ENCODE results near the gene DAGLA. TPM values are rescaled to one million over a fixed set of nuclear protein-coding genes. Genes with fewer than 3 reads are reported as not detected.
"Not testable (repeated sequence)": the region's sequence is repeated elsewhere in the genome, so short reads cannot be mapped to it uniquely, and the experiment has no call there.

The DAGLA gene
- total RNA-seq, 1 experiment from 2014 or later = 1.4 TPM

DNA sequence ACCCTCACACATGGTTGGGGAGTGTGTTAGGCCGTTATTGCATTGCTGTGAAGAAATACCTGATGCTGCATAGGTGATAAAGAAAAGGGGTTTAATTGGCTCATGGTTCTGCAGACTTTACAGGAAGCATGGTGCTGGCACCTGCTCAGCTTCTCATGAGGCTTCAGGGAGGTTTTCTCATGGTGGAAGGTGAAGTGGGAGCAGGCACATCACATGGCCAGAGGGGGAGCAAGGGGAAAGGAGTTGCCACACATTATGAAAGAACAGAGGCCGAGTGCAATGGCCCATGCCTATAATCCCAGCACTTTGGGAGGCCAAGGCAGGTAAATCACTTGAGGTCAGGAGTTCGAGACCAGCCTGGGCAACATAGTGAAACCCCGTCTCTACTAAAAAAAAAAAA is 19.2 kb upstream of the DAGLA start:
- DNase-seq (ENCODE audit: low spot score); in situ Hi-C loops (cut with HindIII; ENCODE audit: low sequenced_read_pairs): not testable (repeated sequence)

DNA sequence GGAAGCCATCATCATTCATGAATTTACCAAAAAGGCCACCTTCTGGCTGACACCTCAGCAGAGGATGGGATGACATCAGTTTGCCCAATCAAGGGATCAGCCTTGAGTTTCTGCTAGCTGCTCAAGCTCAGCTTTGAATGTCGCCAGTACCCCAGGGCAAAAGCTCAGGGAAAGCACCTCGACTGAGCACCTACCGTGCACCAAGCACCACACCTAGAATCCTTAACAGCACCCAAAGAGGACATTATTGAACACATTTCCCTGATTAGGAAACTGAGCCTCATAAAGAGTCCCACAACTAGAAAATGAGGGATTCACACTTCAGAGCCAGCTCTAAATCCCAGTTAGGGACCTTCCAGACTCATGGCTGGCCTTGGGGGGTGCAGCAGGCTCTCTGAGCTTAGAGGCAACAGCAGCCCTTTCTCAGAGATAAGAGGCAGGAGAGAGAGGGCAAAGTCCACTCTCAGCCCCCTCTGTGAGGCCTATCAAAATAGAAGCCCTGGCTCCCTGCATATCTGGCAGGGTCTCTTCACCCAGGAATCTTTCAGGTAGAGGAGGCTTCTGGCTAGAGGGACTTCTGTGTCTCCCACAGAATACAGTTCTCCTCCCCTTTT is 13.4 kb upstream of the DAGLA start:
- no peak for DNase-seq (ENCODE audit: low spot score)
- in situ Hi-C loops (cut with HindIII; ENCODE audit: low sequenced_read_pairs) = no loop called here

DNA sequence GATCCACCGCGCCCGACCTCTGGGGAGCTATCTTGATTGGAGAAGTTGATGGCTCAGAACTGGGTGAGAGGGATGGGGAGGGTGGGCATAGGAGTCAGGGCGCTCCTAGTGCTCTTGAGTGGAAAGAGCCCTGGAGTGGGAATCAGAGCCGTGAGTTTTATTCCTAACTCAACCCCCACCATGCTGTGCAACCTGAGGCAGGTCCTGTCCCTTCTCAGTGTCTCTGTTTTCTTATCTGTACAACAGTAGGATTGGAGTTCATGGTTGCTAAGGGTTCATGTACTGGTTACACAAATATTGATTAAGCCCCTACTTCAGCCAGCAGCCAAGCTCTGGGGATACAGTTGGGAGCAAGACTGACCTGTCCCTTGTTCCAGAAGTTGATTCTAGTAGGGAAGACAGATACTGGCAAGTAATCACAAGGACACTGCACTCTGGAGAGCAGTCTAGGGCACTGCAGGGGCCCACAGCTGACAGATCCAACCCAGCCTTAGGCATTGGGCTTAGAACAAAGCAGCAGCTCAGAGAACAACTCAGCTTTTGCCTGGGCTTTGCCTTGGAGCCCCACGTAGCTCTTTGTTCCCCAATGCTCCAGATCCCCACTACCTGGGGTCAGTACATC is 12.4 kb upstream of the DAGLA start:
- in situ Hi-C loops (cut with HindIII; ENCODE audit: low sequenced_read_pairs) = no loop called here
- DNase-seq (ENCODE audit: low spot score) = no peak

DNA sequence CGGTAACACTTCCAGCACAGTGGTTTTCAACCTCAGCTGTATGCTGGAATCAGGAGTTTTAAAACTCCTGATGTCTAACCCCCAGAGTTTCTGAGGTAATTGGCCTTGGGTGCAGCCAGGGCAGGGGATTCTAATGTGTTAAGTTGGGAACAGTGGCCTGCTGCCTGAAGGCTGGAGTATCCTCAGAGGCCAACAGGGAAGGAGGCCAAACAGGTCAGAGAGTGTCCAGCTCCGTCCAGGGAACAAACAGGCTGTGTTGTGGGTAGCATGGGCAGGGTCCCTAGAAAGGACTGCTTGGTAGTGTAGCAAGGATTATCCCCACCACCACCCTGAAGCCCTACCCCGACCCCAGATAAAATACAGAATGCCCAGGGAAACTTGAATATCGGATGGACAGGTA is 10.8 kb upstream of the DAGLA start:
- no peak for DNase-seq (ENCODE audit: low spot score)

DNA sequence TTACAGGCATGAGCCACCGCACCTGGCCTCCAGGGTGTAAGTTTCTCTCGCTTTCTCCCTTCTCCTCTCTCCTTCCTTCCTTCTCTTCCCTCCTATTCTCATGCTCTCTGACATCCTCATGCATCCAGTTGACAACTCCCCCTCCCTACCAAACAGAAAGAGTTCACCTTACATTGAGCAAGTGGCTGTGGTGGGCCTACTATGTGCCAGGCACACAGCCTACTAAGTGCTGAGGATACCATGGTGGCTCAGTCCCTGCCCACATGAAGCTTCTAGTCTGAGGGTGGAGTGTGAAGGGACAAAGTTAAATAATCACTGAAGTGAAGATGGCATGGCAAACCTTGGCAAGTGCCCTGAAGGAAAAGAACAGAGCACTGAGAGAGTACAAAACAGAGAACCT is 9.6 kb upstream of the DAGLA start:
- in situ Hi-C loops (cut with HindIII; ENCODE audit: low sequenced_read_pairs) = no loop called here
- no peak for DNase-seq (ENCODE audit: low spot score)

More for the DNA sequence above, 10.8 kb upstream of the DAGLA start:
- in situ Hi-C loops (cut with HindIII; ENCODE audit: low sequenced_read_pairs) = no loop called here

DNA sequence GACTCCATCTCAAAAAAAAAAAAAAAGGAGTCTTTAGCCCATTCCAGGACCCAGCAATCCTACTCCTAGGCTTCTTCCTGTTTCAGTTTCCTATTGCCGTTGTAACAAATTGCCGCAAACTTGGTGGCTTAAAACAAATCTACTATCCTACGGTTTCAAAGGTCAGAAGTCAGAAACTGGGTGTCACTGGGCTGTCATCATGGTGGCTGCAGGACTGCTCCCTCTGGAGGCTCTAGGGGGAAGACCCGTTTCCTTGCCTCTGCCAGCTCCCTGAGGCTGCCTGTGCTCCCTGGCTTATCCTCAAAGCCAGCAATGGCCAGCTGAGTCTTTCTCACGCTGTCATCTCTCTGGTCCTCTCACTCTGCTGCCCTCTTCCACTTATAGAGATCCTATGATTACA is 8.7 kb upstream of the DAGLA start:
- DNase-seq (ENCODE audit: low spot score) = no peak
- in situ Hi-C loops (cut with HindIII; ENCODE audit: low sequenced_read_pairs) = no loop called here

DNA sequence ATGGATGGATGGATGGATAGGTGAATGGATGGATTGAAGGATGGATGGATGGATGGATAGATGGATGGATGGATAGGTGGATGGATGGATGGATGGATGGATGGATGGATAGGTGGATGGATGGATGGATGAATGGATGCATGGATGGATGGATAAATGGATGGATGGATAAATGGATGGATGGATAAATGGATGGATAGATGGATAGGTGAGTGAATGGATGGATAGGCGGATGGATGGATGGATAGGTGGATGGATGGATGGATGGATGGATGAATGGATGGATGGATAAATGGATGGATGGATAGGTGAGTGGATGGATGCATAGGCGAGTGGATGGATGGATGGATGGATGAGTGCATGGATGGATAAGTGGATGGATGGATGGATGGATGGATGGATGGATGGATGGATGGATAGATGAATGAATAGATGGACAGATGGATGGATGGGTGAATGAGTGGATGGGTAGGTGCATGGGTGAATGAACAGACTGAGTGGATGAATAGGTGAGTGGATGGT is 6.2 kb upstream of the DAGLA start:
- in situ Hi-C loops (cut with HindIII; ENCODE audit: low sequenced_read_pairs); DNase-seq (ENCODE audit: low spot score): not testable (repeated sequence)

DNA sequence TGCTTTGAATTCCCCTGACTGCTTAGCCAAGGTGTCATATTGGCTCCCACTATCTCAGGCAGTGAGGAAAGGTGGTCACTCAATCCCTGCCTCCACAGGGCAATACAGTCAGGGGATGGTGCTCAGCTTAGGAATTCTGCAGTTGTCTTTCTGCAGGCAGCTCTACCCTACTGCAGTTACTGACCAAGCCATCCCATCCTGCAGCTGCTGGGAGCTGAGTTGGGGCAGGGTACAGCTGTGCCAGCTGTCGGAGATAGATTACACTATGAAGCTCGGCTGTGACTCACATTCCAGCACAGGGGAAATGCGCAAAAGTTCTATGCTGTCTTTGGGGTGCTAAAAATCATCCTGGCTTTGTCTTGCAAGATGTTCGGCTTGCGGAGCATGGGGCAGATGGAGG is 4.4 kb upstream of the DAGLA start:
- in situ Hi-C loops (cut with HindIII; ENCODE audit: low sequenced_read_pairs) = no loop called here
- DNase-seq (ENCODE audit: low spot score) = no peak

DNA sequence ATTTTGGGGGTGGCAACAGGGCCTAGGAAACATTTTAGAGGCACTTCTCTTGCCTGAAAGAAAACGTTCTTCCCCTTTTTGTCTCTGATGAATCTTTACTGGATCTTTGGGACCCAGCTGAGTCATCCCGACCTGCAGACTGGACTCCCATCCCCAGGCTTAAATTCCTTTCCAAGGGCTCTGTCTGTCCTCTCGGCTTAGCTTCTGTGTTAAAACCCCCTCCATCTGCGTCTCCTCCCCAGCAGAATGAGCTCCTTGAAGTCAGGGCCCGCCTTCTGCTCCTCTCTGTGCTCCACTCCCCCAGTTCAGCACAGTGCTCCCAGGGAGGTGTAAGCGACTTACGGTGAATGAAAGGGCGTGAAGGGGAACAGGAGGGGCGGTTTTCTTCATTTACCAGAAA is 895 bp upstream of the DAGLA start:
- no peak for DNase-seq (ENCODE audit: low spot score)
- in situ Hi-C loops (cut with HindIII; ENCODE audit: low sequenced_read_pairs) = no loop called here

DNA sequence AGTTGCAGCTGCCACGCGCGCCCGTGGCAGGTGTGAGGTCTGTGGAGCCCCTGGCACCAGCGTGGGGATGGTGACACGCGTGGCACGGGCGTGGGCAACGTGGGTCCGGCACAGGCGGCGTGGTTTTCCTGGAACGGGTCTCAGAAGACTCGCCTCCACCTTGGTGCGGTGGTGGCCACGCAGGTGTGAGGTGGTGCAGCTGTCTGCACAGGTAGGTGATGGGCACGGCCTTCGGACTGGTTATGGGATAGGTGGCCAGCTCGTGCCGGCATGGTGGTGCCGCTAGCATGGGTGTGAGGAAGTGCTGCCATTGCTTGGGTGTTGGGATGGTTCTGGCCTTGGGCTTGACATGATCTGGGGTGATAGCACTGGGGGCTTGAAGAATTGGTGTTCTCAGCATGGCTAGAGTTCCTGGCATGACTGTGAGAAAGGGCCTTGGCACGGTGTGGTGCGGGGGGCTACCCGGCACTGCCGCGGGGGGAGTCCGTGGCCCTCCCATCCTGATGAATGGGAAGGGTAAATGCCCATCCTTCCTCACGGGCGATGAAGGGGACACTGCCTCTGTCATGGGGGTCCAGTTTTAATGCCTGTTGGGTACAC is 531 bp downstream of the DAGLA start:
- in situ Hi-C loops (cut with HindIII; ENCODE audit: low sequenced_read_pairs) = no loop called here
- no peak for DNase-seq (ENCODE audit: low spot score)

DNA sequence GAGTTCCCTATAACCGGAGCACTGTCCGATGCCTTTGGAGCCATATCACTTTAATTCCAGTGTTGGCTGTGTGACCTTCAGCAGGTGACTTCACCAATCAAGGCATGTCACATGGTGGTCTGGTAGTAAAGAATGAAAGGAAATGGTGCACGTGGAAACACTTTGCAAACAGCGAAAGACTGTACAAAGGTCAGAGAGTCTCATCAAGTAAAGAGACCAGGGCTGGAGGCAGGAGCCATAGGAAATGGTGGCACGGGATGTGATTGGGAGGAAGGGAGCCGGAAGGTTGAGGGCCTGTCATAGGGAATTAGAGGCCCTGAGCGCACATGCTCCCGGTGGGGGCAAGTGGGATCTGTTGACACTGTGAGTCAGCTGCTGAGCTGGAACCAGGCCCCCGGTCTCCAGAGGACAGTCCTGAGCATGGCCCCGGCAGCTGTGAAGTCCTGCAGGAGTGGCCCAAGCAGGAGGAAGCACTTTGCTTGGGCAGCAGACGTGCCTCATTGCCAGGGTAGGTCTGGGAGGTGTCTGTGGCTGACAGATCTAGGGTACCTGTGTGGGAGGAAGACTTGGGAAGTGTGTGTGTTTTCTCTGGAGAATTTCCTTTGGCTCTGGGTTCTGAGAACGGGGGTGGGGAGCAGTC is 2.0 kb downstream of the DAGLA start:
- in situ Hi-C loops (cut with HindIII; ENCODE audit: low sequenced_read_pairs) = no loop called here
- no peak for DNase-seq (ENCODE audit: low spot score)

DNA sequence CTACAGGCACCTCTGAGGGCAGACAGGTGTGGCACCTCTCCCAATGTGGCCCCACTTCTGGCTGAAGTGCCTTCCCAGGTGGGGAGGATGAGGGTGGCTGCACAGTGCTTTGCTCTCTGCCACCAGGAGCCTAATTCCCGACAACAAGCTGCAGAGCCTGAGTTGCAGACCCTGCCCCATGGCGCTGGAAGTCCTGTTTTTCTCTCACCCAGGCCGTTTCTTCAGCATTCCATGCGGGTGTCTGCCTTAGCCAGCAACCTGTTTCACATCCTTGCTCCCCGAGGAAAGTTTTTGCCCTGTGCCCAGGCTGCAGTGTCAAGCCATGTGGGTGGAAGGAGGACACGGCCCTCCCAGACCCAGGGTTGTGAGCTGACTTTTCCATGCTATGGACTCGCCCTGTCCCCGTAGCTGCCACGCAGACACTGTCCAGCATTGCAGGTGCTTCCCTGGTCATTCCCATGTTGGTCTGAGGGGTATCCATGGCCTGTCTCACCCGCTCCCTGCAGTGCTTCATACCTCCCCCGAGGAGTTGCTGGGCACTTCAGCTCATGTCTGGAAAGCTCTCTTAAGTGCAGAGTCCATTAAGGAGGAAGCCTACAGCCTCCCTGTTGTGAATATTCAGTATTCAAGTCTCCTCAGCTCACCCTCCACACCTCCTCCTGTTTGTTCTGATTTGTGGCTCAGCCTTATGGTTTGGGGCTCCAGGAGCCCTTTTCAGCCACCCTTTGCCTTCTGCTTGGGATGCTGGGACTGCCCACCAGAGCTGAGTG is 2.9 kb downstream of the DAGLA start:
- in situ Hi-C loops (cut with HindIII; ENCODE audit: low sequenced_read_pairs) = no loop called here
- DNase-seq (ENCODE audit: low spot score) = no peak

DNA sequence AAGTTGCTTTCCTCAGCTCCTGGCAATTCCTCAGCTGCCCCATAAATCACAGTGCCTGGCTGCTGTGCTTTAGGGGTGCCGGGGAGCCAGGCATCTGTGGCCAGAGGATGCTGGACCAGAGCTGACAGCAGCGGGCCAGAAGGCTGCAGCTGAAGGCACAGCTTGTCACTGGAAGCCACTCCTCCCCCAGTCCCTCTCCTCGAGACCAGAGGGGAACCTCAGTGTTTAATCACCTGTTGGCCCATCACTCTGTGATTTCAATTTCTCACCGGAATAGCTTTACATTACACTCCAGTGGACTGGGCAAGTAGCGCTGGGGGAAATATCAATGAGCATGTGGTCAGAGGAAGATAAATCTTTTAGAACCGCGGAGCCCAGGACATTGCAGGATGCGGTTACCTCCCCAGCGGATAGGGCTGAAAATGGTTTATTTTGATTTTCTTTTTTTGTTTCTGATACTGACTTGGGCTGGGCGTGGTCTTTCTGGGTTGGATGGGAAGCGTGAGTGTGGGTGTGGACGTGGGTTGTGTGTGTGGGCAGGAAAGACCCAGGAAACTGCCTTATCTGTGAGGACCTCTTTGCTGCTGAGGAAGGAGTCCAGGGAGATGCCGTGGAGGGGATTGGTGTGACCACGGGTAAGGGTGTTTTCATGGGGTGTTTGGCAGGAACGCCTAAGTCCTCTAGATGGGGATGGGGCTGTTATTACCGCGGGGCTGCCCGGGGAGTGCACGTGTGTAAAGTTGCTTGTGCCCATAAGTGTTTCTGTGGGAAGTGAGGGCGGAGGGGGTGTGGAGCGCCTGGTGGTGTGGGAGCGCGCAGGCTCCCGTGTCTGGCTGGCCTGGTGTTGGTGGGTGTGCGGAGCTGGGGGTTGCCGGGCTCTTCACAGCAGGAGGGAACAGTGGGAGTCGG is 4.0 kb downstream of the DAGLA start:
- in situ Hi-C loops (cut with HindIII; ENCODE audit: low sequenced_read_pairs) = no loop called here
- DNase-seq (ENCODE audit: low spot score) = no peak

DNA sequence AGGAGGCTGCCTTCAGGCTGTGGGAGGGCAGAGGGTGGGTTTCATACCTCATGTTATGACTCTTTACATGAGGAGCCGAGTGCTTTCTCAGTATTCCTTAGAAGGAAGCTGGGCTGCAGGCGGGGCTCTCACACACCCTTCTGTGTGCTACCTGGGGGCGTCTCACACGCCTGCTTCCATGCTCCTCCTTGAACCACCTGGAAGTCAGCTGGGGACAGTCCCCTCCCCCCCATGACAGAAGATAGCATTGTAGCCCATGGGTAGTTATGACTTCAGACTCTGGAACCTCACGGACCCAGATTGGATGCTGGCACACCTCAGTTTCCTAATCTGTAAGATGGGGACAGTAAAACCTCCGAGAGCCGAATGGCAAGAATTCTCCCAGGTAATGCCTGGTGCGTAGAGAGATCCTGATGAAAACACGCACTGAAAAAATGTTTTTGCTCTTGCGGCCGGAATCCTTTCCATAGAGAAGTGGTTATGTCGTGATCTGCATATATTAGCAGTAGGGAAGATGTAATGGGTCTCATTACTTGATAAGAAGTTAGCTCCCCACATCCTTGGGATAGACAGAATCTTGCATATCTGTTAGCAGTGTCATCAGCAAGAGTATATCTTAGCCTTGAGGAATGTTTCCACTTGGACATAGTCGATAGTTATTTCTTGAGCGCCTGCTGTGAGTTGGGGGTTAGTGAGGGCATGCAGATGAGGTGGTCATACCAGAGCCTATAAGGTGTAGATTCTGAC is 4.9 kb downstream of the DAGLA start:
- DNase-seq (ENCODE audit: low spot score) = no peak
- in situ Hi-C loops (cut with HindIII; ENCODE audit: low sequenced_read_pairs) = no loop called here

DNA sequence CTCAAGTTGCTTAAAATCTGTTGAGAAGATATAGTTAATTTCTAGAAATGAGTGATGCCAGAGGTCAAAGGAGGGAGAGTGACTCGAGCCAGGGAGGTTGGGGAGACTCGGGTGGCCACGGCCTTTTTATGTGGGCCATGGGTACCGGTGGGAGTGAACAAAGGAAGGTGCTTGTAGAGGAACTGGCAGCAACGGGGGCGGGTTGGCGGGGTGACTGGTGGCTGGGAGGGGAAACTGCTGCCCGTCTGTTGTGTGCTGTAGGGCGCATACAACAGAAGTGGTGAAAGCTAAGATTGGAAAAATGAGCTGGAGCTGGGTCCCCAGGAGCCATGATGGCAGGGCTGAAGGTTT is 5.4 kb downstream of the DAGLA start:
- in situ Hi-C loops (cut with HindIII; ENCODE audit: low sequenced_read_pairs) = no loop called here
- no peak for DNase-seq (ENCODE audit: low spot score)

DNA sequence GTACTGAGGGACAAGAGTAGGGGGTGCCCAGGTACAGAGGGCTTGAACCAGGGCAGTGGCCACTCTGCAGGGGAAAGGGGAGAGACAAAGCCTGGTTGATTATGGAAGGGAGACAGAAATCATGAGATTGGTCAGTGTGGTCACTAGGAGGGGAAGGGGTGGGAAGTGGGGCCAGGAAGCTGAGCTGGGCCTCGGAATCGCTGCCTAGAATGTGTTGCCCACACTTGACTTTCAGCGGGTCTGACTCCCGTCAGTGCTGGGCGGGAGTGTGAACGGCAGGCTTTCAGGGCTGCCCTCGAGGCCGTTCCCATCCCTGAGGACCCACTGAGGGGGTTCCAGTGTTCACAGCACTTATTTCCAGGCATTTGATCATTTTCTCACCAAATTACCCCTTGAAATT is 5.9 kb downstream of the DAGLA start:
- in situ Hi-C loops (cut with HindIII; ENCODE audit: low sequenced_read_pairs) = no loop called here
- DNase-seq (ENCODE audit: low spot score) = no peak

DNA sequence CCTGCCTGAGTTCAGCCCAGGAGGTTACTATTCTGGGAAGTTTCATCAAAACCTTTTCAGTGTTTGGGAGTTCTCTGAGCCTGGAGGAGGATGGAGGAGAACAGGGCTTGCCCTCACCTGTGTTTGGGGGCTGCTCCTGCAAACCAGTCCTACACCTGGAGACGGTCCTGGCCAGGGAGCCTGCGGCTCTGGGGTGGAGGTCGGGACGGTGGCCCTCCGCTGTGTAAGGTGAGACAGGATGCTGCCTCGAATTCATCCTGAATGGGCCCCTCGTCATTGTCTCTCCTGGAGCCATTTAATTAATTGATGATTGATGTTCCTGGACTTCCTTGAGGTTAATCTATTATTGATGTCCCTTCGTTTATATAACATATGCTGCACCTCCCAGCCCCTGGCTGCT is 6.3 kb downstream of the DAGLA start:
- in situ Hi-C loops (cut with HindIII; ENCODE audit: low sequenced_read_pairs) = no loop called here
- no peak for DNase-seq (ENCODE audit: low spot score)

DNA sequence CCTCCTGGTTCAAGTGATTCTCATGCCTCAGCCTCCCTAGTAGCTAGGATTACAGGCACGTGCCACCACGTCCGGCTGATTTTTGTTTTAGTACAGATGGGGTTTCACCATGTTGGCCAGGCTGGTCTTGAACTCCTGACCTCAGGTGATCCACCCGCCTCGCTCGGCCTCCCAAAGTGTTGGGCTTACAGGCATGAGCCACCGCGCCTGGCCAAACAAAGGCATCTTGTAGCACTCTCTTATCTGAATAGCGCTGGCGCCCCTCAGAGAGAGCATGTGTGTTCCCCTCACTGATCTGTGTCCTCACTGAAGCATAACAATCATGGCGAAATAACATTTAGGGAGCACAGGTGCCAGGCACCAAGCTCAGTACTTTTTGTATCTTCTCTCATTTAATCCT is 7.2 kb downstream of the DAGLA start:
- in situ Hi-C loops (cut with HindIII; ENCODE audit: low sequenced_read_pairs) = no loop called here

More for the DNA sequence above, 7.2 kb downstream of the DAGLA start:
- DNase-seq (ENCODE audit: low spot score) = no peak

Data from G401 (cell line).